Transverse colon (tissue), 4 donors: ENCODE results near the gene ERGIC3. TPM values are rescaled to one million over a fixed set of nuclear protein-coding genes. Genes with fewer than 3 reads are reported as not detected.

Source experiments
- DNase-seq: peaks from one replicate; pipeline ENCODE4 v3.0.0-alpha.2; 2019
- H3K27ac ChIP-seq, 4 donors: fragments of 200-600 bp; sonication (generic); 2 replicates each; pipeline ENCODE4 v1.5.1; 2016 to 2018; ENCODE audit warnings: inconsistent platforms in 4 of 4
- H3K27me3 ChIP-seq: fragments of 200-600 bp; sonication (generic); 2 replicates; pipeline ENCODE4 v1.5.1; 2017; ENCODE audit warnings: inconsistent platforms
- H3K36me3 ChIP-seq, 4 donors: fragments of 200-600 bp; sonication (generic); 2 replicates each; pipeline ENCODE4 v1.5.1; 2017 to 2019; ENCODE audit warnings: inconsistent platforms in 4 of 4
- H3K4me1 ChIP-seq, 4 donors: fragments of 200-600 bp; sonication (generic); 2 replicates each; pipeline ENCODE4 v1.5.1; 2017 to 2020; ENCODE audit warnings: inconsistent platforms in 4 of 4
- H3K4me3 ChIP-seq, 4 donors: fragments of 200-600 bp; sonication (generic); 1 replicate in 1 of 4; 2 replicates in 3 of 4; pipeline versions ENCODE4 v1.5.1 to v1.6.1; 2017 to 2019; ENCODE audit warnings: inconsistent platforms in 4 of 4
- H3K9me3 ChIP-seq, 2 donors: fragments of 200-600 bp; sonication (generic); 2 replicates each; pipeline ENCODE4 v1.5.1; 2017 to 2019; ENCODE audit warnings: inconsistent platforms in 2 of 2
- CTCF ChIP-seq, 5 experiments: fragments of 200-600 bp in 3 of 5; fragments of 450-650 bp in 2 of 5; sonication (generic) in 3 of 5; IDR thresholded peaks; 1 replicate in 2 of 5; 2 replicates in 3 of 5; pipeline ENCODE4 v1.5.1; 2016 to 2017; ENCODE audit warnings: antibody characterized with exemption in 5 of 5, inconsistent platforms in 3 of 5, mild to moderate bottlenecking in 2 of 5, moderate library complexity in 1 of 5
- EP300 ChIP-seq: sonication (generic); formaldehyde crosslinking; IDR thresholded peaks from one replicate; pipeline ENCODE4 v1.6.1; 2017; ENCODE audit warnings: antibody characterized with exemption, low read depth
- POLR2A ChIP-seq: fragments of 450-650 bp; IDR thresholded peaks from one replicate; pipeline ENCODE4 v1.6.1; 2016; ENCODE audit warnings: antibody characterized with exemption, mild to moderate bottlenecking, moderate library complexity
- POLR2AphosphoS5 ChIP-seq, 3 donors: sonication (generic); formaldehyde crosslinking; IDR thresholded peaks; one replicate each; pipeline ENCODE4 v1.6.1; 2016; ENCODE audit warnings: antibody characterized with exemption in 3 of 3
- WGBS, 2 donors: methylation state at CpG; one replicate each; pipeline ENCODE4 v1.1.5; 2018; ENCODE audit warnings: low coverage in 1 of 2; 5-methylcytosine and 5-hydroxymethylcytosine counted together
- in situ Hi-C, 4 donors: fragments of 200-750 bp; cut with MboI; loops; one replicate each; pipeline versions ENCODE4 v1.15.0 to v1.15.1; 2017; ENCODE audit warnings: low sequenced_read_pairs in 3 of 4, low pct_ligation_motif_present in 1 of 4, low pct_unique_long_range_greater_than_20kb in 1 of 4
- intact Hi-C: fragments of 100-400 bp; cut with DNase I; formaldehyde crosslinking; loops from one replicate; pipeline ENCODE4 v1.15.1; 2023; ENCODE audit warnings: low total_unique reads
- total RNA-seq, 4 donors: library from RNA; depleted of rRNA; stranded (reverse); fragments of >200 nt; gene quantifications; one replicate each; pipeline ENCODE4 v1.1.0, GENCODE V29; 2016

Gene ERGIC3
- total RNA-seq, 4 donors from 2014 or later, result 115 to 398 (median 237) TPM

GRCh38 chr20:35503841-35504561, 37.9 kb upstream of the ERGIC3 start:
- no peaks in the 10 kb centered on the region for H3K27me3 ChIP-seq
- intact Hi-C loops, result no loop called here
- 73% methylated on average over 12 of the region's 16 CpGs; no CpG with 5 or more reads in 1 of the 2 donors for WGBS, 2 donors
- DNase-seq, result no peak
- H3K36me3 ChIP-seq, result peaks cover 0 to 47% (median 15%) of the 10 kb centered on the region in 4 donors
- TF ChIP-seq CTCF (IDR thresholded peaks at IDR 0.05) (no peak), EP300 (no peak), POLR2A (no peak), POLR2AphosphoS5 (IDR thresholded peaks at IDR 0.05) (no peak)
- no peaks in the 10 kb centered on the region for H3K9me3 ChIP-seq
- in situ Hi-C loops, result no loop called here
- H3K4me3 ChIP-seq, result no peak overlapping the region
- peaks cover 0 to 6% (median 0%) of the 10 kb centered on the region in 4 donors for H3K4me1 ChIP-seq
- H3K27ac ChIP-seq, result no peak overlapping the region

GRCh38 chr20:35504751-35505150, 37.1 kb upstream of the ERGIC3 start:
- TF ChIP-seq EP300 (no peak), POLR2A (no peak), CTCF (IDR thresholded peaks at IDR 0.05) (no peak), POLR2AphosphoS5 (IDR thresholded peaks at IDR 0.05) (no peak)
- peaks cover 0 to 44% (median 13%) of the 10 kb centered on the region in 4 donors for H3K36me3 ChIP-seq
- H3K27me3 ChIP-seq, result no peaks in the 10 kb centered on the region
- H3K4me1 ChIP-seq, result peaks cover 0 to 6% (median 0%) of the 10 kb centered on the region in 4 donors
- H3K4me3 ChIP-seq, result no peak overlapping the region
- intact Hi-C loops (no loop called here), in situ Hi-C loops (no loop called here)
- no peak for DNase-seq
- no peak overlapping the region for H3K27ac ChIP-seq
- WGBS, 2 donors, result 88 to 93% methylated on average over 3 to 5 of the region's 5 CpGs
- no peaks in the 10 kb centered on the region for H3K9me3 ChIP-seq

GRCh38 chr20:35506179-35506578, 35.7 kb upstream of the ERGIC3 start:
- TF ChIP-seq POLR2AphosphoS5 (IDR thresholded peaks at IDR 0.05) (no peak), CTCF (IDR thresholded peaks at IDR 0.05) (no peak), POLR2A (no peak), EP300 (no peak)
- no peak overlapping the region for H3K4me3 ChIP-seq
- intact Hi-C loops, result no loop called here
- H3K36me3 ChIP-seq, result peaks cover 0 to 40% (median 12%) of the 10 kb centered on the region in 4 donors
- peaks cover 0 to 6% (median 0%) of the 10 kb centered on the region in 4 donors for H3K4me1 ChIP-seq
- no peaks in the 10 kb centered on the region for H3K9me3 ChIP-seq
- in situ Hi-C loops, result no loop called here
- WGBS, 2 donors, result 60% methylated on average over 3 of the region's 3 CpGs; no CpG with 5 or more reads in 1 of the 2 donors
- DNase-seq, result no peak
- no peaks in the 10 kb centered on the region for H3K27me3 ChIP-seq
- no peak overlapping the region for H3K27ac ChIP-seq

- intact Hi-C loops (no loop called here), in situ Hi-C loops (no loop called here)
- 65 to 83% methylated on average over 2 to 6 of the region's 6 CpGs for WGBS, 2 donors
- Histone ChIP-seq H3K4me1 (peaks cover 0 to 6% (median 0%) of the 10 kb centered on the region in 4 donors), H3K27me3 (no peaks in the 10 kb centered on the region), H3K36me3 (peaks cover 0 to 48% (median 14%) of the 10 kb centered on the region in 4 donors), H3K9me3 (no peaks in the 10 kb centered on the region), H3K4me3 (no peak overlapping the region), H3K27ac (no peak overlapping the region)
- TF ChIP-seq EP300 (no peak), POLR2A (no peak), POLR2AphosphoS5 (IDR thresholded peaks at IDR 0.05) (no peak), CTCF (IDR thresholded peaks at IDR 0.05) (no peak)
- no peak for DNase-seq
Observed at GRCh38 chr20:35506872-35507638, 34.8 kb upstream of the ERGIC3 start.
